Activated naive CD4-positive, alpha-beta T cell treated with Interleukin-2 at 50 U/mL for 16 hours (primary cell): ENCODE data around the gene KRT13.

Source experiments
- DNase-seq: peaks from one replicate; pipeline ENCODE4 v3.0.0-alpha.2; 2020

The KRT13 gene

DNA sequence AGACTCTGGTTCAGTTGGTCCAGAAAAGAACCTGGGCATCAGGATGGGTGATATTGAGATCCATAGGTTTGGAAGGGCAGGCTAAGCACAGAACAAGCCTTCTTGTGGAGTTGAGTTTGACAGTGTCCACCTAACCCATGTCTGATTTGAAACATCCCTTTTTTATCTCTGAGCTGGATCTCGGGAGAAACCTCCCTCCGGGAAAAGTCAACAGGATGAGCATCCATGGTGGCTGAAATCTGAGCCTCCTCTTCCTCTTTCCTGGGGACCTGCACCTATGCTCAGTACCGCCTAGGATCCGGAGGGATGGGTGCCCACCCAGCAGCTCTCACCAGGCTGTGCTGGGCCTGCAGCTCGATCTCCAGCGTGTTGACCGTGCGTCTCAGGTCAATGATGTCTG is 41.7 kb downstream of the KRT13 start:
- DNase-seq = no peak

DNA sequence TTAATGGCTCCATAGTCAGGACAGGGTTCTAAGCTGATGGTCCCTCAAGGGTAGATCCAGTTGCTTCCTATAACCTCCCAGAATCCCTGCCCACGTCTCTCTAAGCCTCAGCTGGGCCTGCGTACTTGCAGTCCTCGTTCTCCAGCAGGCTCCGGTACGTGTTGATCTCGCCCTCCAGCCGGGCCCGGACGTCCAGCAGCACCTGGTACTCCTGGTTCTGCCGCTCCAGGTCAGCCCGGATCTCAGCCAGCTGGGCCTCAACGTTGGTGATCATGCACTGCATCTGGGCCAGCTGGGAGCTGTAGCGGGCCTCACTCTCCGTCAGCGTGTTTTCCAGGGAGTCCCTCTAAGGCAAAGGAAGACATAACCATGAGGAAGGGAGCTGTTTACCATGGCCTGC is 42.7 kb downstream of the KRT13 start:
- DNase-seq = no peak

DNA sequence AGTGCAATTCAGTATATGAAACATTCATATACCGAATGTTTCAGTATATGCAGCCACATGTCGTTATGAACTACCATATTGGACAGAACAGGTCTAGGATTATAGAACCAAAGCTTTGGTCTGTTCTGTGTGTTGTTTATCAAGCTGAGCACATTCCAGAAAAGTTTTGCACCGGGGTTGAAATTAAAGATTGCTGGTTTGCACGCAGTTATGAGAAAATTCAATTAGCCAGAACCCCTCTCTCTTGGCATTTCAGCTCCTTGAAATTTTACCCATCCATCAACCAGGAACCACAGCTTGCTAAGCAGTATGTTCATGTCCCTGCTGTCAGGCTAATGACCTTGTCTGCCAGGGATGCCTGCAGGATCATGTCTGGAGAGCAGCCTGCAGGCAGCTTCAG is 47.7 kb downstream of the KRT13 start:
- no peak for DNase-seq

DNA sequence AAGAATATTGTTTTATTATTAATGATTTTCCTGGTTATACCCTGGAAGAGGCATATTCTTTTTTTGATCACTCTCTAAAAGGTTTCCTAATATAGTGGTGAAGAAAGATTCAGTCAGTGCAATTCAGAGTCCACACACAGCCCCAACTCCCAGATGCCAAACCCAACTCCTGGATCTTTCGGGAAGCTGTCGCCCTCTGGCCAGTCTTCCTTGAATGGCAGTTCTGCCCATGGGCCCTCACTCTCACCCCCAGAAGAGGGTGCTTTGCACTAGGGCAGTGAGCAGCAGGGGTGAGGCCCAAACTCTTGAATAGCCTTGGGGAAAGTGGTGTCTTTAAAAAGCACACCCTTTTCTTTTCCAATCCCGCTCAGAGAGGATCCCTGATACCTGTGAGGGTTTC is 49.2 kb downstream of the KRT13 start:
- no peak for DNase-seq

DNA sequence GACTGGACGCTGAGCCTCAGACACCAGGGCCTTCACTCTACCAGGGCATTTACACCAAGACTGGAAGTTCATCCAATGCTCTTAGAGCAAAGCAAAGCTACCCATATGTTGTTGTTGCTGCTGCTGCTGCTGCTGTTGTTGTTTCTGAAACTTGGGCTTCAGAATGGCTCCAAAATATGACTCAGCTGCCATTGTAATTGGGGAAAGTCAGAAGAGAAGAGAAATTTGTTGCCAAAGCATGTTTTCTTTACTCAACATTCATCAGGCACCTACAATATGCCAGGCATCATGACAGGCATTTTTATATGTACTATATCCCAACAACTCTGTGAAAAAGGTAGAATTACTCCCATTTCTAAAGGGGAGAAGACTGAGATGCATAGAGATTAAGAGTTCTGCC is 50.2 kb downstream of the KRT13 start:
- DNase-seq = no peak

DNA sequence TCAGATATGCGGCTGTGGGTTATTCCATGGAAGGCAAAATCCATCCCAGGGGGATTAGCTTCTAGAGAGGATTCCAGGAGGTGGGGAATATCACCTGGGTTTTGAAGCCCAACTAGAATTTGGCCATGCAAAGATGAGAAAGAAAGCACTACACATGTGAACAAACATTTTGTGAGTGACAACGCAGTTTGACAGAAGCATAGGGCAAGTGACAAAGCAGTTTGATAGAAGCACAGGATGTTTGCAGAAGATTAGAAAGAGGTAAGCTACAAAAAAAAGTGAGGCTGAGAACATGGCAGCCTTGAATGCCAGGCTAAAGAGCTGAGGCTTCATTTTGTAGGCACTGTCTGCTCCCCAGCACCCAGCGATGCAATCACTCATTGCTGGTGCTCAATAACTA is 52.3 kb downstream of the KRT13 start:
- DNase-seq = no peak

DNA sequence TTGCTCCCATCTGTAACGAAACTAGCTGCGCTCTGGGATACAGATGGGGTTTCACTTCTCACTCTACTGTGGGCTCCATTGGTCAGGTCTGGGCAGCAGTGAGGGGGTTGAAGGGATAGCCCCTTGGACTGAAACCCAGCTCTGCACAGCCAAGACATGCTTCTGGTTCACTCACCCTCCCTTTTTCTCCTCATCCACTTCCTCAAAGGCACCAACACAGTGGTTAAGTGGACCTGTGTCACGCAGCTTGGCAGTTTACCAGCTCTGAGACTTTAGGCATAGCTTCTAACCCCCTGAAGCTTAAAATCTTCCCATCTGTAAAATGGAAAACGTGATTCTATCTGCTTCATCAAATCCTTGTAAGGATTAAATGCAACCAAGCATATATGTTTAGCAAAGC is 53.1 kb downstream of the KRT13 start:
- no peak for DNase-seq

DNA sequence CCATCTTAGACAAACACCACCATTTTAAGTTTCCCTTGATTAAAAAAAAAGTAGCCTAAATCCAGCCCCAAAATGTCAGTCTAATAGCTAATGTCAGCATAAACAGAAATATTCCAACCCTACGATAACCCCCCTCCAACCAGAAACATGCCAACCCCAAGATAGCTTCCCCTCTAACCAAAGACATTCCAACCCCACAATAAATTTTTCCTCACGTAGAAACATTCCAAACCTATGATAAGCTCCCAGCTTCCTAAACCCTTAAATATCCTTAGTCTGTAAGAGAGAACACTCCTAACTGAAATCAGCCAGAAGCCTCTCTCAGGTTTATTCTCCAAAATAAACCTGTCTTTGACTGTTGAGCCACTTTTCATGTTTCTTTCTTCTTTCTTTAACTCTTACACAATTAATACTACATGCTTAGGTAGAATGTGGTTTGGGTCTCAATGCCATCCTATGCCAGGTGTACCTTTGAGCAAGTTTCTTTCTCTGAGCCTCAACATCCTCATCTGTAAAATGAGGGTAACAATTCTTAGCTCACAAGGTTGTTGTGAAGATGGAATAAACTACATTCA is 54.2 kb downstream of the KRT13 start:
- no peak for DNase-seq
